Smooth muscle cell of the coronary artery (primary cell): ENCODE results near the gene U2AF1. TPM values are rescaled to one million over a fixed set of nuclear protein-coding genes. Genes with fewer than 3 reads are reported as not detected.

Source experiments
- total RNA-seq: library from RNA; depleted of rRNA; stranded (reverse); fragments of >200 nt; gene quantifications from 2 replicates; pipeline ENCODE4 v1.2.3, GENCODE V29; 2014; ENCODE audit warnings: low replicate concordance

Gene U2AF1
- total RNA-seq: 10.0 and 10.2 TPM in 2 replicates

DNA sequence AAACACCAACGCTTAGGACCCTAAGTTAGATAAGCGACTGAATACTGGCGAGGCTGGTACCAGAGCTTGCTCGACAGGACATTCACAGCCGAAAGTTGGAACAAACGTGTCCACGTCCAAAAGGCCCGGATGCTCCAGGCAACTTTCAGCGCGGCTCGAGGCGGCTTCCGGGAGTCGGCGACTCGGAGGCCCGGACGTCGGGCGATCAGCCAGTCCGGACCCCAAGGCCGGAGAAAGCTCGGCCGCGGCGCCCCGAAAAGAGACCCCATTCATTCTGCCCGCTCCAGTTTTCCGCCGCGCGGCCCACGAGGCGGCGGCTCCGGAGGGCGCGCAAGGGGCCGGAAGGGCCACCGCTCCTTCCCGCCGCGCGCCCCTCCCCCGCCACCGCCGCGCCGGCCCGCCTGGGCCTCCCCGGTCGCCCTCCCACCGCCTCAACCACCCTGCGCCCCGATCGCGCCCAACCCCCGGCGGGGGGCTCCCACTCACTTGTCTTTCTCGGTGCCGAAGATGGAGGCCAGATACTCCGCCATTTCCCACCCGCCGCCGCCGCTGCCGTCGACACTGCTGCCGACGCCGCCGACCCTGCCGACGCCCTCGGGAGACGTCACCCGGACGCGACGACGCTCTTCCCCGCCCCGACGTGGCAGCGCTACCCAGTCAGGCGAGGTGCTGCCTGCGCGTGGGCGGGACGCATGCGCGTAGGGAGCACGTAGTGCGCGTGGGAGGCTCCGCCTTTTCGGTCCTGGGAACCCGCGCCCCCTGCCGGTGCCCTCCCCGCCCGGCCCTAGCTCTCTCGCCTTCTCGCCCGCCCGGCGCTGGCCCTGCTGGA is at the start of gene U2AF1:
U2AF1 (minus strand) TSS at position 606 of the 829 bp plus-strand sequence; CDS start at position 530, 76 bp downstream.

GRCh38 chr21:43075170-43076022 is 32.0 kb downstream of the U2AF1 start, which contains the start of gene CBS:
Gene CBS (minus strand): TSS chr21:43075835. CDS start chr21:43072193, 3,642 bp downstream.

Other genes with a start within 250 kb of the U2AF1 start
- 9.2 TPM in 2 replicates for gene WDR4, start 228.0 kb downstream of the U2AF1 start, total RNA-seq
- gene NDUFV3, start 214.3 kb downstream of the U2AF1 start, total RNA-seq: 21.8 and 42.8 TPM in 2 replicates
- gene ERVH48-1, start 181.9 kb downstream of the U2AF1 start, total RNA-seq: not detected in 2 replicates
- gene PKNOX1, start 133.0 kb downstream of the U2AF1 start, total RNA-seq: 12.6 and 15.3 TPM in 2 replicates
- 39.9 and 41.1 TPM in 2 replicates for gene CBS, start 31.7 kb downstream of the U2AF1 start, total RNA-seq
- not detected in 2 replicates for gene CRYAA, start 61.4 kb upstream of the U2AF1 start, total RNA-seq